GM19324 (cell line): ENCODE measurements around the gene FGFBP1.

Source experiments
- ATAC-seq: cut with Tn5 transposase; IDR thresholded peaks from one replicate; pipeline ENCODE4 v1.9.1; 2021; ENCODE audit warnings: mild to moderate bottlenecking, moderate library complexity; ENCODE audit not compliant: unreplicated experiment, low FRiP score

The FGFBP1 gene

GRCh38 chr4:15914291-15914690 lies 24.2 kb downstream of the FGFBP1 start:
- ATAC-seq: no peak

GRCh38 chr4:15913631-15913970 lies 24.9 kb downstream of the FGFBP1 start:
- no peak for ATAC-seq

GRCh38 chr4:15912961-15913630 lies 25.4 kb downstream of the FGFBP1 start:
- ATAC-seq: no peak

- no peak for ATAC-seq
These were observed 26.3 kb downstream of the FGFBP1 start for GRCh38 chr4:15912236-15912635.

GRCh38 chr4:15910155-15910940 lies 28.2 kb downstream of the FGFBP1 start:
- no peak for ATAC-seq

- ATAC-seq: no peak
These were observed 31.1 kb downstream of the FGFBP1 start for GRCh38 chr4:15907430-15907829.

GRCh38 chr4:15906020-15906443 lies 32.5 kb downstream of the FGFBP1 start:
- ATAC-seq: no peak

GRCh38 chr4:15902746-15903145 lies 35.8 kb downstream of the FGFBP1 start:
- no peak for ATAC-seq

GRCh38 chr4:15901998-15902397 lies 36.5 kb downstream of the FGFBP1 start:
- no peak for ATAC-seq

GRCh38 chr4:15901007-15901406 lies 37.5 kb downstream of the FGFBP1 start:
- ATAC-seq: no peak

GRCh38 chr4:15899511-15899910 lies 39.0 kb downstream of the FGFBP1 start:
- no peak for ATAC-seq

- ATAC-seq: no peak
These were observed 39.6 kb downstream of the FGFBP1 start for GRCh38 chr4:15898902-15899301.

GRCh38 chr4:15897577-15897976 lies 41.0 kb downstream of the FGFBP1 start:
- ATAC-seq: no peak

GRCh38 chr4:15894921-15895916 lies 43.3 kb downstream of the FGFBP1 start:
- no peak for ATAC-seq

GRCh38 chr4:15894393-15894792 lies 44.1 kb downstream of the FGFBP1 start:
- no peak for ATAC-seq

GRCh38 chr4:15893962-15894361 lies 44.6 kb downstream of the FGFBP1 start:
- no peak for ATAC-seq

GRCh38 chr4:15891312-15891711 lies 47.2 kb downstream of the FGFBP1 start:
- ATAC-seq: no peak

- no peak for ATAC-seq
These were observed 48.2 kb downstream of the FGFBP1 start for GRCh38 chr4:15890246-15890829.

GRCh38 chr4:15888515-15888914 lies 50.0 kb downstream of the FGFBP1 start:
- no peak for ATAC-seq
